H9 (cell line): Measurements from ENCODE around the gene BNIP5. TPM values are rescaled to one million over a fixed set of nuclear protein-coding genes. Genes with fewer than 3 reads are reported as not detected.

Source experiments
- DNase-seq: peaks from one replicate; pipeline ENCODE4 v3.0.0-alpha.2; 2017
- H2AFZ ChIP-seq: one replicate; pipeline ENCODE4 v1.6.1; 2013; ENCODE audit warnings: mild to moderate bottlenecking, low read length, control low read depth, moderate library complexity
- H2AK5ac ChIP-seq: 2 replicates; pipeline ENCODE4 v1.6.1; 2013; ENCODE audit warnings: low read length, control low read depth, mixed read lengths; ENCODE audit not compliant: insufficient read length
- H2BK120ac ChIP-seq: one replicate; pipeline ENCODE4 v1.6.1; 2013; ENCODE audit warnings: low read depth, mild to moderate bottlenecking, low read length, control low read depth, inconsistent platforms; ENCODE audit not compliant: poor library complexity, severe bottlenecking
- H2BK12ac ChIP-seq: 2 replicates; pipeline ENCODE4 v1.6.1; 2013; ENCODE audit warnings: low read length, control low read depth, mixed read lengths, low read depth; ENCODE audit not compliant: insufficient read length
- H2BK15ac ChIP-seq: 2 replicates; pipeline ENCODE4 v1.6.1; 2013; ENCODE audit warnings: low read depth, low read length, control low read depth
- H2BK20ac ChIP-seq: one replicate; pipeline ENCODE4 v1.6.1; 2013; ENCODE audit warnings: low read depth, mild to moderate bottlenecking, low read length, control low read depth, inconsistent platforms; ENCODE audit not compliant: poor library complexity, severe bottlenecking
- H2BK5ac ChIP-seq: 2 replicates; pipeline ENCODE4 v1.6.1; 2013; ENCODE audit warnings: low read length, control low read depth, mixed read lengths; ENCODE audit not compliant: insufficient read length
- H3K14ac ChIP-seq: 2 replicates; pipeline ENCODE4 v1.6.1; 2013; ENCODE audit warnings: low read length, control low read depth; ENCODE audit not compliant: insufficient read depth
- H3K18ac ChIP-seq: 2 replicates; pipeline ENCODE4 v1.6.1; 2013; ENCODE audit warnings: low read depth, mild to moderate bottlenecking, mixed read lengths, low read length, control low read depth; ENCODE audit not compliant: insufficient read length
- H3K23ac ChIP-seq: 2 replicates; pipeline ENCODE4 v1.6.1; 2013; ENCODE audit warnings: low read length, control low read depth, mixed read lengths, low read depth; ENCODE audit not compliant: insufficient read length
- H3K23me2 ChIP-seq: 2 replicates; pipeline ENCODE4 v1.6.1; 2013; ENCODE audit warnings: low read depth, mild to moderate bottlenecking, mixed read lengths, low read length, control low read depth; ENCODE audit not compliant: insufficient read length, poor library complexity, severe bottlenecking
- H3K27ac ChIP-seq: 2 replicates; pipeline ENCODE4 v1.5.1; 2013; ENCODE audit warnings: low read length, control low read depth, mixed read lengths, low read depth; ENCODE audit not compliant: insufficient read length
- H3K27me3 ChIP-seq: 2 replicates; pipeline ENCODE4 v1.6.1; 2013; ENCODE audit warnings: low read length, control low read depth, inconsistent platforms; ENCODE audit not compliant: insufficient read depth
- H3K4ac ChIP-seq: 2 replicates; pipeline ENCODE4 v1.6.1; 2013; ENCODE audit warnings: low read depth, mild to moderate bottlenecking, control low read depth, inconsistent platforms, low read length, moderate library complexity
- H3K4me1 ChIP-seq: 2 replicates; pipeline ENCODE4 v1.6.1; 2013; ENCODE audit warnings: low read length, control low read depth, inconsistent platforms; ENCODE audit not compliant: insufficient read depth
- H3K4me2 ChIP-seq: 2 replicates; pipeline ENCODE4 v1.6.1; 2013; ENCODE audit warnings: low read length, control low read depth, mixed read lengths; ENCODE audit not compliant: insufficient read length, insufficient read depth
- H3K56ac ChIP-seq: 2 replicates; pipeline ENCODE4 v1.6.1; 2013; ENCODE audit warnings: low read depth, mild to moderate bottlenecking, mixed read lengths, low read length, control low read depth; ENCODE audit not compliant: insufficient read length
- H3K79me1 ChIP-seq: 2 replicates; pipeline ENCODE4 v1.6.1; 2013; ENCODE audit warnings: low read depth, mild to moderate bottlenecking, moderate library complexity, low read length, control low read depth, inconsistent platforms; ENCODE audit not compliant: insufficient read depth, poor library complexity, severe bottlenecking
- H3K79me2 ChIP-seq: 2 replicates; pipeline ENCODE4 v1.6.1; 2013; ENCODE audit warnings: low read length, control low read depth, inconsistent platforms; ENCODE audit not compliant: insufficient read depth
- H3K9ac ChIP-seq: 2 replicates; pipeline ENCODE4 v1.6.1; 2013; ENCODE audit warnings: low read length, control low read depth, mixed read lengths; ENCODE audit not compliant: insufficient read length; ENCODE audit errors: extremely low read depth
- H3K9me3 ChIP-seq: one replicate; pipeline ENCODE4 v1.6.1; 2013; ENCODE audit warnings: low read depth, low read length, inconsistent platforms; ENCODE audit not compliant: control insufficient read depth
- H3T11ph ChIP-seq: one replicate; pipeline ENCODE4 v1.6.1; 2013; ENCODE audit warnings: mild to moderate bottlenecking, low read length, control low read depth, inconsistent platforms
- H4K20me1 ChIP-seq: one replicate; pipeline ENCODE4 v1.6.1; 2013; ENCODE audit not compliant: control insufficient read depth, insufficient read length, insufficient read depth
- H4K5ac ChIP-seq: 2 replicates; pipeline ENCODE4 v1.6.1; 2013; ENCODE audit warnings: low read depth, mild to moderate bottlenecking, mixed read lengths, low read length, control low read depth; ENCODE audit not compliant: insufficient read length
- H4K8ac ChIP-seq: replicated peaks from 2 replicates; pipeline ENCODE4 v1.6.1; 2013; ENCODE audit warnings: low read length, control low read depth, mixed read lengths, low read depth; ENCODE audit not compliant: insufficient read length
- H4K91ac ChIP-seq: 2 replicates; pipeline ENCODE4 v1.6.1; 2013; ENCODE audit warnings: low read depth, mild to moderate bottlenecking, moderate library complexity, mixed read lengths, low read length, control low read depth; ENCODE audit not compliant: insufficient read length
- H3K27ac Mint-ChIP-seq, 3 experiments: 2 replicates in 2 of 3; 3 replicates in 1 of 3; pipeline ENCODE4 v1.8.0; 2020 to 2021; ENCODE audit warnings: mixed read lengths in 3 of 3, mild to moderate bottlenecking in 1 of 3, moderate library complexity in 1 of 3
- H3K27me3 Mint-ChIP-seq: 2 replicates; pipeline ENCODE4 v1.8.0; 2021; ENCODE audit warnings: low read depth, mild to moderate bottlenecking, moderate library complexity, mixed read lengths
- H3K36me3 Mint-ChIP-seq, 3 experiments: 2 replicates in 2 of 3; 3 replicates in 1 of 3; pipeline ENCODE4 v1.8.0; 2020 to 2021; ENCODE audit warnings: low read depth in 3 of 3, mixed read lengths in 3 of 3; ENCODE audit not compliant: insufficient read depth in 1 of 3
- H3K4me1 Mint-ChIP-seq, 2 experiments: 2 replicates each; pipeline ENCODE4 v1.8.0; 2020; ENCODE audit warnings: mixed read lengths in 2 of 2
- H3K4me3 Mint-ChIP-seq, 2 experiments: 2 replicates in 1 of 2; 3 replicates in 1 of 2; pipeline ENCODE4 v1.8.0; 2020 to 2021; ENCODE audit warnings: mild to moderate bottlenecking in 2 of 2, mixed read lengths in 2 of 2, moderate library complexity in 1 of 2
- H3K9me3 Mint-ChIP-seq, 2 experiments: 2 replicates in 1 of 2; 3 replicates in 1 of 2; pipeline ENCODE4 v1.8.0; 2020; ENCODE audit warnings: mild to moderate bottlenecking in 2 of 2, mixed read lengths in 2 of 2, moderate library complexity in 1 of 2
- WGBS: extraction: QIAGEN DNeasy Blood & Tissue Kit; methylation state at CpG from one replicate; pipeline ENCODE4 v1.1.7; 2013; ENCODE audit warnings: missing lambda C conversion rate, low lambda C conversion rate, mixed read lengths; ENCODE audit not compliant: insufficient read length; ENCODE audit errors: extremely low coverage; 5-methylcytosine and 5-hydroxymethylcytosine counted together
- total RNA-seq: library from RNA; stranded (reverse); gene quantifications from 2 replicates; pipeline ENCODE4 v1.2.1, GENCODE V29; 2021
- TF ChIP-seq, protein P1 (sequence below): fragments of 200-600 bp; sonication (generic); conservative IDR thresholded peaks from 3 replicates; pipeline ENCODE4 v1.8.0; 2021; ENCODE audit warnings: antibody characterized with exemption, mild to moderate bottlenecking

The BNIP5 gene
- total RNA-seq, 1 experiment from 2014 or later: not detected

GRCh38 chr6:36376183-36376582 is 39.5 kb upstream of the BNIP5 start:
- no CpG with 5 or more reads among the region's 8 CpGs for WGBS
- no peak overlapping the region for H3K27ac Mint-ChIP-seq
- H3K79me1 ChIP-seq: no peaks in the 10 kb centered on the region

More at GRCh38 chr6:36376183-36376582, 39.5 kb upstream of the BNIP5 start:
- peaks cover 0 to 7% (median 0%) of the 10 kb centered on the region in 3 experiments; a peak in 2 of 7 replicates for H3K36me3 Mint-ChIP-seq
- Histone ChIP-seq H2BK20ac (no peak overlapping the region), H4K20me1 (no peaks in the 10 kb centered on the region), H2BK12ac (no peak overlapping the region), H3K79me2 (0 out of 2 replicates have a peak, but pooled peaks cover 2% of the 10 kb centered on the region), H3K18ac (no peak overlapping the region), H2BK120ac (no peak overlapping the region), H3K4me2 (no peak overlapping the region), H2AK5ac (no peak overlapping the region), H3K56ac (no peak overlapping the region), H3K9ac (no peak overlapping the region), H3K4ac (no peak overlapping the region), H2BK15ac (no peak overlapping the region), H3K14ac (no peak overlapping the region), H3K23me2 (no peaks in the 10 kb centered on the region), H3K27me3 (no peaks in the 10 kb centered on the region), H3K27ac (no peak overlapping the region), H4K91ac (no peak overlapping the region), H4K5ac (no peak overlapping the region), H3K23ac (no peak overlapping the region), H4K8ac (no peak overlapping the region), H3T11ph (no peak overlapping the region), H3K4me1 (peaks cover 4% of the 10 kb centered on the region; the same call in 1 of the 2 replicates), H2AFZ (no peak overlapping the region), H3K9me3 (no peaks in the 10 kb centered on the region), H2BK5ac (no peak overlapping the region)
- H3K27me3 Mint-ChIP-seq: peaks cover 8% of the 10 kb centered on the region
- TF ChIP-seq, protein P1, sequence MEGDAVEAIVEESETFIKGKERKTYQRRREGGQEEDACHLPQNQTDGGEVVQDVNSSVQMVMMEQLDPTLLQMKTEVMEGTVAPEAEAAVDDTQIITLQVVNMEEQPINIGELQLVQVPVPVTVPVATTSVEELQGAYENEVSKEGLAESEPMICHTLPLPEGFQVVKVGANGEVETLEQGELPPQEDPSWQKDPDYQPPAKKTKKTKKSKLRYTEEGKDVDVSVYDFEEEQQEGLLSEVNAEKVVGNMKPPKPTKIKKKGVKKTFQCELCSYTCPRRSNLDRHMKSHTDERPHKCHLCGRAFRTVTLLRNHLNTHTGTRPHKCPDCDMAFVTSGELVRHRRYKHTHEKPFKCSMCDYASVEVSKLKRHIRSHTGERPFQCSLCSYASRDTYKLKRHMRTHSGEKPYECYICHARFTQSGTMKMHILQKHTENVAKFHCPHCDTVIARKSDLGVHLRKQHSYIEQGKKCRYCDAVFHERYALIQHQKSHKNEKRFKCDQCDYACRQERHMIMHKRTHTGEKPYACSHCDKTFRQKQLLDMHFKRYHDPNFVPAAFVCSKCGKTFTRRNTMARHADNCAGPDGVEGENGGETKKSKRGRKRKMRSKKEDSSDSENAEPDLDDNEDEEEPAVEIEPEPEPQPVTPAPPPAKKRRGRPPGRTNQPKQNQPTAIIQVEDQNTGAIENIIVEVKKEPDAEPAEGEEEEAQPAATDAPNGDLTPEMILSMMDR: no peak
- peaks cover 0 to 4% of the 10 kb centered on the region in 2 experiments; a peak in 2 of 5 replicates for H3K9me3 Mint-ChIP-seq
- DNase-seq: no peak
- H3K4me3 Mint-ChIP-seq: no peak overlapping the region
- H3K4me1 Mint-ChIP-seq: peaks cover 24% of the 10 kb centered on the region in 2 experiments
